ENCODE measurements around the gene FXYD6.

DNA sequence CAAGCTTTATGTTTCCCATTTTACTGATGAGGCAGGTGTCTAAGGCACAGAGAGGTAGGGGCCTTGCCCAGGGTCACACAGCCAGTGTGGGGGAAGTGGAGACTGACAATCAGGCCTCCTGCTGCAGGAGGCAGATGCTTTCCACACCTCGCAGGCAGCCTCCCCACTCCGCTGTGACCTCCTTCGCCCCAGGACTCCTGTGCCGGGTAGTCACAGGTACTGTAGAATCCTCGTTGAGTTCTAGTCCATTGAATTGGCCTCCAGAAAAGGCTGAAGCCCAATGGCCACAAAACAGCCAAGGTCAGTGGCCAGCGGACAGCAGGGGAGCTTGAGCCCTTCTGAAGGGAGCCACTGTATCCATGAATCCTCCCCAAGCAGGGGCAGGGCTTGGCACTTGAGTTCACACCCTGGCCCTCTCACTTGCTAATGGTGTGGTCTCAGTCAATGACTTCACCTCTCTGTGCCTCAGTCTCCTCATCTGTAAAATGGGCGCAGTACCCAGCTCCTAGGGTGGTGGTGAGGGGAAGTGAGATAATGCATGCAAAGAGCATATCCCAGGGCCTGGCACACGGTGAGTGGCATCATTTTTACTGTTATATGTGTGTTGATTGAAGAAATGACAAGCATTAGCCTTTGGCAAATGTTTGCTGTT, 50.8 kb downstream of the FXYD6 start:
- TF ChIP-seq RAD21 (IDR thresholded peaks at IDR 0.05) (no peak), GABPA (IDR thresholded peaks at IDR 0.05 in 1 of 2, conservative IDR thresholded peaks at IDR 0.05 in 1 of 2) (no peak), FOXA1 (IDR thresholded peaks at IDR 0.05) (no peak)
- TF ChIP-seq, protein P1, sequence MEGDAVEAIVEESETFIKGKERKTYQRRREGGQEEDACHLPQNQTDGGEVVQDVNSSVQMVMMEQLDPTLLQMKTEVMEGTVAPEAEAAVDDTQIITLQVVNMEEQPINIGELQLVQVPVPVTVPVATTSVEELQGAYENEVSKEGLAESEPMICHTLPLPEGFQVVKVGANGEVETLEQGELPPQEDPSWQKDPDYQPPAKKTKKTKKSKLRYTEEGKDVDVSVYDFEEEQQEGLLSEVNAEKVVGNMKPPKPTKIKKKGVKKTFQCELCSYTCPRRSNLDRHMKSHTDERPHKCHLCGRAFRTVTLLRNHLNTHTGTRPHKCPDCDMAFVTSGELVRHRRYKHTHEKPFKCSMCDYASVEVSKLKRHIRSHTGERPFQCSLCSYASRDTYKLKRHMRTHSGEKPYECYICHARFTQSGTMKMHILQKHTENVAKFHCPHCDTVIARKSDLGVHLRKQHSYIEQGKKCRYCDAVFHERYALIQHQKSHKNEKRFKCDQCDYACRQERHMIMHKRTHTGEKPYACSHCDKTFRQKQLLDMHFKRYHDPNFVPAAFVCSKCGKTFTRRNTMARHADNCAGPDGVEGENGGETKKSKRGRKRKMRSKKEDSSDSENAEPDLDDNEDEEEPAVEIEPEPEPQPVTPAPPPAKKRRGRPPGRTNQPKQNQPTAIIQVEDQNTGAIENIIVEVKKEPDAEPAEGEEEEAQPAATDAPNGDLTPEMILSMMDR (IDR thresholded peaks at IDR 0.05; ENCODE audit: low read depth, low read length, missing input control): no peak
- TF ChIP-seq, protein P2, sequence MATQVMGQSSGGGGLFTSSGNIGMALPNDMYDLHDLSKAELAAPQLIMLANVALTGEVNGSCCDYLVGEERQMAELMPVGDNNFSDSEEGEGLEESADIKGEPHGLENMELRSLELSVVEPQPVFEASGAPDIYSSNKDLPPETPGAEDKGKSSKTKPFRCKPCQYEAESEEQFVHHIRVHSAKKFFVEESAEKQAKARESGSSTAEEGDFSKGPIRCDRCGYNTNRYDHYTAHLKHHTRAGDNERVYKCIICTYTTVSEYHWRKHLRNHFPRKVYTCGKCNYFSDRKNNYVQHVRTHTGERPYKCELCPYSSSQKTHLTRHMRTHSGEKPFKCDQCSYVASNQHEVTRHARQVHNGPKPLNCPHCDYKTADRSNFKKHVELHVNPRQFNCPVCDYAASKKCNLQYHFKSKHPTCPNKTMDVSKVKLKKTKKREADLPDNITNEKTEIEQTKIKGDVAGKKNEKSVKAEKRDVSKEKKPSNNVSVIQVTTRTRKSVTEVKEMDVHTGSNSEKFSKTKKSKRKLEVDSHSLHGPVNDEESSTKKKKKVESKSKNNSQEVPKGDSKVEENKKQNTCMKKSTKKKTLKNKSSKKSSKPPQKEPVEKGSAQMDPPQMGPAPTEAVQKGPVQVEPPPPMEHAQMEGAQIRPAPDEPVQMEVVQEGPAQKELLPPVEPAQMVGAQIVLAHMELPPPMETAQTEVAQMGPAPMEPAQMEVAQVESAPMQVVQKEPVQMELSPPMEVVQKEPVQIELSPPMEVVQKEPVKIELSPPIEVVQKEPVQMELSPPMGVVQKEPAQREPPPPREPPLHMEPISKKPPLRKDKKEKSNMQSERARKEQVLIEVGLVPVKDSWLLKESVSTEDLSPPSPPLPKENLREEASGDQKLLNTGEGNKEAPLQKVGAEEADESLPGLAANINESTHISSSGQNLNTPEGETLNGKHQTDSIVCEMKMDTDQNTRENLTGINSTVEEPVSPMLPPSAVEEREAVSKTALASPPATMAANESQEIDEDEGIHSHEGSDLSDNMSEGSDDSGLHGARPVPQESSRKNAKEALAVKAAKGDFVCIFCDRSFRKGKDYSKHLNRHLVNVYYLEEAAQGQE (IDR thresholded peaks at IDR 0.05): no peak
